Measurements from ENCODE around the gene STRA6. TPM values are rescaled to one million over a fixed set of nuclear protein-coding genes. Genes with fewer than 3 reads are reported as not detected.

Gene STRA6
- total RNA-seq, 3 donors from 2014 or later: 0.98 to 1.0 TPM; not detected in 1

GRCh38 chr15:74136814-74137536 is 65.6 kb downstream of the STRA6 start:
- DNase-seq (ENCODE audit: low spot score in 2 of 2): no peak
- no peaks in the 10 kb centered on the region for H3K36me3 ChIP-seq
- H3K9me3 ChIP-seq: peaks cover 10 to 25% of the 10 kb centered on the region in 2 donors
- intact Hi-C loops (cut with DNase I; ENCODE audit: low total_unique reads): no loop called here
- TF ChIP-seq CTCF (IDR thresholded peaks at IDR 0.05): no peak
- TF ChIP-seq POLR2AphosphoS5 (IDR thresholded peaks at IDR 0.05): no peak
- no peak for TF ChIP-seq POLR2A (IDR thresholded peaks at IDR 0.05)
- peaks cover 0 to 7% of the 10 kb centered on the region in 2 donors for H3K4me1 ChIP-seq
- H3K4me3 ChIP-seq: peak overlapping the region; percentile 46 to 71 (median 56)
- peaks cover 0 to 39% of the 10 kb centered on the region in 2 donors for H3K27me3 ChIP-seq
- H3K27ac ChIP-seq: peak overlapping the region; percentile 78 to 88

- TF ChIP-seq POLR2AphosphoS5 (IDR thresholded peaks at IDR 0.05) (no peak), POLR2A (IDR thresholded peaks at IDR 0.05) (no peak), CTCF (IDR thresholded peaks at IDR 0.05) (no peak)
- no peak for DNase-seq (ENCODE audit: low spot score in 2 of 2)
- intact Hi-C loops (cut with DNase I; ENCODE audit: low total_unique reads): no loop called here
- H3K9me3 ChIP-seq: peaks cover 10 to 25% of the 10 kb centered on the region in 2 donors
- peak overlapping the region; percentile 78 to 88 for H3K27ac ChIP-seq
- H3K36me3 ChIP-seq: no peaks in the 10 kb centered on the region
- peak overlapping the region; percentile 46 to 71 (median 56) for H3K4me3 ChIP-seq
- peaks cover 0 to 7% of the 10 kb centered on the region in 2 donors for H3K4me1 ChIP-seq
- peaks cover 0 to 44% of the 10 kb centered on the region in 2 donors for H3K27me3 ChIP-seq
These were observed 66.1 kb downstream of the STRA6 start for GRCh38 chr15:74136540-74136813.

- Histone ChIP-seq H3K4me1 (peaks cover 0 to 11% of the 10 kb centered on the region in 2 donors), H3K9me3 (peaks cover 10 to 25% of the 10 kb centered on the region in 2 donors), H3K36me3 (no peaks in the 10 kb centered on the region), H3K4me3 (no peak overlapping the region), H3K27ac (peak overlapping the region in 1 of 2 donors; percentile 88), H3K27me3 (peaks cover 3 to 58% of the 10 kb centered on the region in 2 donors)
- peak in 1 of 3 donors; percentile 23 for TF ChIP-seq POLR2AphosphoS5 (IDR thresholded peaks at IDR 0.05)
- no peak for TF ChIP-seq CTCF (IDR thresholded peaks at IDR 0.05)
- DNase-seq (ENCODE audit: low spot score in 2 of 2): no peak
- intact Hi-C loops (cut with DNase I; ENCODE audit: low total_unique reads): no loop called here
These were observed 67.5 kb downstream of the STRA6 start for GRCh38 chr15:74135041-74135565.

DNA sequence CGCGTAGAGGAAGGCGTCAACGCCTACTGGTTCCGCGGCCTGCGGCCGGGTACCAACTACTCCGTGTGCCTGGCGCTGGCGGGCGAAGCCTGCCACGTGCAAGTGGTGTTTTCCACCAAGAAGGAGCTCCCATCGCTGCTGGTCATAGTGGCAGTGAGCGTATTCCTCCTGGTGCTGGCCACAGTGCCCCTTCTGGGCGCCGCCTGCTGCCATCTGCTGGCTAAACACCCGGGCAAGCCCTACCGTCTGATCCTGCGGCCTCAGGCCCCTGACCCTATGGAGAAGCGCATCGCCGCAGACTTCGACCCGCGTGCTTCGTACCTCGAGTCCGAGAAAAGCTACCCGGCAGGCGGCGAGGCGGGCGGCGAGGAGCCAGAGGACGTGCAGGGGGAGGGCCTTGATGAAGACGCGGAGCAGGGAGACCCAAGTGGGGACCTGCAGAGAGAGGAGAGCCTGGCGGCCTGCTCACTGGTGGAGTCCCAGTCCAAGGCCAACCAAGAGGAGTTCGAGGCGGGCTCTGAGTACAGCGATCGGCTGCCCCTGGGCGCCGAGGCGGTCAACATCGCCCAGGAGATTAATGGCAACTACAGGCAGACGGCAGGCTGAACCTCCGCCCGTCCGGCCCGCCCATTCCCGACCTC is 68.1 kb downstream of the STRA6 start:
- no peak for DNase-seq (ENCODE audit: low spot score in 2 of 2)
- TF ChIP-seq CTCF (IDR thresholded peaks at IDR 0.05) (no peak), POLR2A (IDR thresholded peaks at IDR 0.05) (no peak), POLR2AphosphoS5 (IDR thresholded peaks at IDR 0.05) (no peak)
- Histone ChIP-seq H3K4me1 (peaks cover 4 to 15% of the 10 kb centered on the region in 2 donors), H3K36me3 (no peaks in the 10 kb centered on the region), H3K27me3 (peaks cover 3 to 64% of the 10 kb centered on the region in 2 donors), H3K9me3 (peaks cover 10 to 25% of the 10 kb centered on the region in 2 donors), H3K27ac (peak overlapping the region in 1 of 2 donors; percentile 25), H3K4me3 (no peak overlapping the region)
- intact Hi-C loops (cut with DNase I; ENCODE audit: low total_unique reads): no loop called here

Data from breast epithelium (tissue), 4 donors.